Measurements from ENCODE around the gene ZHX3. TPM values are rescaled to one million over a fixed set of nuclear protein-coding genes. Genes with fewer than 3 reads are reported as not detected.

Gene ZHX3
- total RNA-seq, 4 donors from 2014 or later: 19.2 to 32.9 (median 31.4) TPM

DNA sequence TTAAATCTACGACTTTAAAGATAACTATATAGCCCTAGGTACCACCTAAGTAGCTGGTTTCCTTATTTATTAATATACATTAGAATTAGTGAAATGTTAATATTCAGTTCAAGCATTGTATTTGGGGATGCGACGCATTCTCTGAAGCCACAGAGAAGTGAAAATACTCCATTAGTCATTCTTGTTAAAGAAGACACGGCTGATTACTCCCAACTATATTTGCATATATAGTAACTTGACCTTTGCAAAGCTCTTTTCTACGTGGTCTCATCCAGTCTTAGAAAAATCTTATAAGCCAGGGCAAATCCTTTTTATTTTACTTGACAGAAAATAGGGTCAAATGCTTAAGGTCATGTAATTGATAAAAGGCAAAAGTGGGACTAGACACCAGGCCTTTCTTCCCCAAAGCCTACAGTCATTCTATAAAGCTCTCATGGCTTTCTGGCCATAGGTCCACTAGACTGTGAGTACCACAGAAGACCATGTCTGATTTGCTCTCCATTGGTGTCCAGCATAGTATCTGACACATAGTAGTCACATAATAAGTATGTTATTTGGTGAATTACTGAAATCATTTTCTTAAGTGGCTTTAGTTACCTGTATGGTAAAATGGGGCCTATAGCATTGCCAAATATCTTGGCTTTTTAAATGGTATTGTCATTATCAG is 11.3 kb downstream of the ZHX3 start:
- no peak for DNase-seq (ENCODE audit: low spot score in 2 of 2)
- Histone ChIP-seq H3K27me3 (no peaks in the 10 kb centered on the region), H3K4me1 (peaks cover 18% of the 10 kb centered on the region), H3K27ac (no peak overlapping the region), H3K4me3 (no peak overlapping the region), H3K9me3 (no peaks in the 10 kb centered on the region), H3K36me3 (no peaks in the 10 kb centered on the region)
- WGBS: 87% methylated on average over 5 of the region's 5 CpGs
- TF ChIP-seq, protein P1, sequence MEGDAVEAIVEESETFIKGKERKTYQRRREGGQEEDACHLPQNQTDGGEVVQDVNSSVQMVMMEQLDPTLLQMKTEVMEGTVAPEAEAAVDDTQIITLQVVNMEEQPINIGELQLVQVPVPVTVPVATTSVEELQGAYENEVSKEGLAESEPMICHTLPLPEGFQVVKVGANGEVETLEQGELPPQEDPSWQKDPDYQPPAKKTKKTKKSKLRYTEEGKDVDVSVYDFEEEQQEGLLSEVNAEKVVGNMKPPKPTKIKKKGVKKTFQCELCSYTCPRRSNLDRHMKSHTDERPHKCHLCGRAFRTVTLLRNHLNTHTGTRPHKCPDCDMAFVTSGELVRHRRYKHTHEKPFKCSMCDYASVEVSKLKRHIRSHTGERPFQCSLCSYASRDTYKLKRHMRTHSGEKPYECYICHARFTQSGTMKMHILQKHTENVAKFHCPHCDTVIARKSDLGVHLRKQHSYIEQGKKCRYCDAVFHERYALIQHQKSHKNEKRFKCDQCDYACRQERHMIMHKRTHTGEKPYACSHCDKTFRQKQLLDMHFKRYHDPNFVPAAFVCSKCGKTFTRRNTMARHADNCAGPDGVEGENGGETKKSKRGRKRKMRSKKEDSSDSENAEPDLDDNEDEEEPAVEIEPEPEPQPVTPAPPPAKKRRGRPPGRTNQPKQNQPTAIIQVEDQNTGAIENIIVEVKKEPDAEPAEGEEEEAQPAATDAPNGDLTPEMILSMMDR (IDR thresholded peaks at IDR 0.05): no peak
- TF ChIP-seq POLR2A (IDR thresholded peaks at IDR 0.05) (no peak), EP300 (IDR thresholded peaks at IDR 0.05) (no peak), POLR2AphosphoS5 (IDR thresholded peaks at IDR 0.05) (no peak)

DNA sequence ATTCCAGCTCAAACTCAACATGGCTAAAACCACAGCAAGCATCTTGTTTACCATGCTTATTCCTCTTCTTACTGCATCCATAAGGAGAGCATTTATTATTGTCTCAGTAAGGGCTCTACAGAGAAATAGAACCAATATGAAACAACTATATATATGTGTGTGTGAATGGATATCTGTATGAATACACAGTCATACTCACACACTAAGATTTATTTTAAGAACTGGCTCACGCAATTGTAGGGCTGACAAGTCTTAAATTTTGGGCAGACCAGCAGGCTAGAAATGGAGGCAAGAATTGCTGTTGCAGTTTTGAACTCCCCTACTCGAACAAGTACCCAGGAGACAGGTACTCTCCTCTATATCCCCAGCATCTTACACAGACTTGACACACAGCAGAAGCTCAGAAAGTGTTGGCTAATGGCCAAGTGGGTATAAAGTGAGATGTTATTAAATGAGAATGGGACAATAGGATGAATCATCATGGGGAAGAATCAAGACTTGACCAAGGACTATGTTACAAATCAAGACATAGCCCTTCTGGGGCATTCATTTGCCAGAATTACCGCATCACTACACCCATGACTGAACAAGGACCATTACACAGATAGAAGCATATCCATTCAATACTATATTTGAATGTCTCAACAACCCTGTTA is 13.0 kb downstream of the ZHX3 start:
- H3K27ac ChIP-seq: no peak overlapping the region
- WGBS: 97% methylated on average over 3 of the region's 3 CpGs
- TF ChIP-seq EP300 (IDR thresholded peaks at IDR 0.05) (no peak), POLR2AphosphoS5 (IDR thresholded peaks at IDR 0.05) (no peak)
- TF ChIP-seq, protein P1 (IDR thresholded peaks at IDR 0.05): no peak
- no peak overlapping the region for H3K4me3 ChIP-seq
- no peaks in the 10 kb centered on the region for H3K9me3 ChIP-seq
- no peaks in the 10 kb centered on the region for H3K36me3 ChIP-seq
- peaks cover 20% of the 10 kb centered on the region for H3K4me1 ChIP-seq
- DNase-seq (ENCODE audit: low spot score in 2 of 2): no peak
- H3K27me3 ChIP-seq: no peaks in the 10 kb centered on the region

DNA sequence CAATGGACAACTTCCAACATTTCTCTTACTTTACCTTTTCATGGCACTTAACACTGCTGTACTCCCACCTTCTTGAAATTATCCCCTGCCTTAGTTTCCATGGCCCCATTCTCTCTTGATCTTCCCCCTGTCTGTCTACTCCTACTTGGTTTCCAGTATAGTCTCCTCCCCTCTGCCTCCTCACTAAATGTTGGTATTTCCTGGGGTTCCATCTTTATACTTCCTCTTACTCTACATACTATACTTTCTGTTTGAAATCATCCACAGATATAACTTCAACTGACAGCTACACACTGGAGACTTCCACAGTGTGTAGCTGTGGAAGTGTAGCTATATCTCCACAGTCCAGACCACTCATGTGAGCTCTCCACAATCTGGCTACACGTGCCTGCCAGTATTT is 13.5 kb downstream of the ZHX3 start:
- Histone ChIP-seq H3K4me3 (no peak overlapping the region), H3K27ac (no peak overlapping the region), H3K36me3 (no peaks in the 10 kb centered on the region), H3K4me1 (peaks cover 16% of the 10 kb centered on the region), H3K9me3 (no peaks in the 10 kb centered on the region), H3K27me3 (no peaks in the 10 kb centered on the region)
- DNase-seq (ENCODE audit: low spot score in 2 of 2): no peak
- 70% methylated on average over 1 of the region's 1 CpG for WGBS
- TF ChIP-seq, protein P1 (IDR thresholded peaks at IDR 0.05): no peak
- no peak for TF ChIP-seq POLR2AphosphoS5 (IDR thresholded peaks at IDR 0.05)
- no peak for TF ChIP-seq EP300 (IDR thresholded peaks at IDR 0.05)
- TF ChIP-seq POLR2A (IDR thresholded peaks at IDR 0.05): no peak

DNA sequence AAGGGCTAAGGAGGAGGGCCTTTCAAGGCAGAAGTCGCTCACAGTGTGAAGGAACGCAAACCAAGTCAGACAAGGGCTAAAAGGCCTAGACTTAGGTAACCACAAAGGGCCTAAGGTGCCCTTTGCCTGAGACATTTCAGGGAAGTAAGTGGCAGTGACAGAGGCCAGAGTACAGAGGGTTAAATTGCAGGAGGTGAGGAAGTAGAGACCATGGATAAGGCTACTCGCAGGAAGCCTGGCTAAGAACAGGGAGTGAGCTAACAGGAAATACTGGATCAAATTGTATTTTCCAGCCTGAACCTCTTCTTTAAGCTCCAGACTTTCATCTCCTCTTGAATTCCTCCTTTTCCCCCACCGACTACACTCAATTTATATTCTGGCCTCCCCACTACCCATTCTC is 16.6 kb downstream of the ZHX3 start:
- Histone ChIP-seq H3K4me1 (peaks cover 7% of the 10 kb centered on the region), H3K9me3 (no peaks in the 10 kb centered on the region), H3K36me3 (no peaks in the 10 kb centered on the region), H3K27ac (no peak overlapping the region), H3K27me3 (no peaks in the 10 kb centered on the region), H3K4me3 (no peak overlapping the region)
- 75% methylated on average over 4 of the region's 4 CpGs for WGBS
- no peak for DNase-seq (ENCODE audit: low spot score in 2 of 2)
- TF ChIP-seq EP300 (IDR thresholded peaks at IDR 0.05) (no peak), POLR2AphosphoS5 (IDR thresholded peaks at IDR 0.05) (no peak), POLR2A (IDR thresholded peaks at IDR 0.05) (no peak)
- TF ChIP-seq, protein P1 (IDR thresholded peaks at IDR 0.05): no peak

DNA sequence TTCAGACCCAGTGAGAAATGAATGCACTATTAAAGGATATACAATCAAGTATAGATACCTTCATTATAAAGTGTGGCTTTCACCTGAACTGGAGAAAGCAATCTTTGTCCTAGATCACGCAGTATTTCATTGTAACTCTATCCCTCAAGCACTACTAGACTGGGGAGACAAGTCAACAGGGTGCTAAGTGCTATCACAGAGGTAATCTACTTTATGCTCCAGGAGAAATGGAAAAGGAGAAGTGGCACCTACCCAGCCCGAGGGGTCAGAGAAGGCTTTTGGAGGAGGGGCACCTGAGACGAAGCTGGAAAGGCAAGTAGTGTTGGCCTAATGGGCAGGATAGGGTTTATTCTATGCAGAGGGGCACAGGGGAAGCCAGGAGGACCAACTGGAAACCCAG is 17.1 kb downstream of the ZHX3 start:
- Histone ChIP-seq H3K27me3 (no peaks in the 10 kb centered on the region), H3K4me3 (no peak overlapping the region), H3K9me3 (no peaks in the 10 kb centered on the region), H3K27ac (no peak overlapping the region), H3K36me3 (no peaks in the 10 kb centered on the region), H3K4me1 (peaks cover 7% of the 10 kb centered on the region)
- TF ChIP-seq, protein P1 (IDR thresholded peaks at IDR 0.05): no peak
- TF ChIP-seq POLR2AphosphoS5 (IDR thresholded peaks at IDR 0.05) (no peak), POLR2A (IDR thresholded peaks at IDR 0.05) (no peak), EP300 (IDR thresholded peaks at IDR 0.05) (no peak)
- WGBS: 80% methylated on average over 3 of the region's 3 CpGs
- no peak for DNase-seq (ENCODE audit: low spot score in 2 of 2)

All from suprapubic skin (tissue), 4 donors.